Sigmoid colon (tissue), 3 donors: ENCODE results near the gene VPS54.

Experiments used
- CTCF ChIP-seq, 4 experiments: fragments of 450-650 bp in 3 of 4; fragments of 200-600 bp in 1 of 4; IDR thresholded peaks; one replicate each; pipeline ENCODE4 v1.5.1; 2016 to 2019; ENCODE audit warnings: antibody characterized with exemption in 4 of 4, mild to moderate bottlenecking in 3 of 4, moderate library complexity in 2 of 4
- POLR2A ChIP-seq, 2 donors: fragments of 450-650 bp; IDR thresholded peaks; one replicate each; pipeline ENCODE4 v1.6.1; 2016; ENCODE audit warnings: antibody characterized with exemption in 2 of 2, mild to moderate bottlenecking in 2 of 2, moderate library complexity in 2 of 2

- TF ChIP-seq CTCF (IDR thresholded peaks at IDR 0.05) (no peak), POLR2A (IDR thresholded peaks at IDR 0.05) (no peak)
These were observed 35.1 kb upstream of the VPS54 start for GRCh38 chr2:64054161-64054915.
